HepG2 (cell line): ENCODE results near the gene CTSA. TPM values are rescaled to one million over a fixed set of nuclear protein-coding genes. Genes with fewer than 3 reads are reported as not detected.
A peak's percentile ranks its signal among the peaks of the same experiment; 100 is the strongest.

Experiments
- AGO2 ChIP-seq: fragments of 200-400 bp; formaldehyde crosslinking; optimal IDR thresholded peaks from 2 replicates; pipeline ENCODE3; 2017; ENCODE audit warnings: mild to moderate bottlenecking, low read depth, low read length, moderate library complexity
- CHD4 ChIP-seq: fragments of 200-600 bp; sonication (generic); IDR thresholded peaks from 2 replicates; pipeline ENCODE4 v1.7.0; 2017; ENCODE audit warnings: mild to moderate bottlenecking, low read length, borderline replicate concordance
- KDM5B ChIP-seq: sonication (generic); formaldehyde crosslinking; IDR thresholded peaks from 2 replicates; pipeline ENCODE4 v1.4.0; 2020; ENCODE audit warnings: missing genetic modification reagents, mild to moderate bottlenecking, borderline replicate concordance
- KLF13 ChIP-seq: sonication (generic); formaldehyde crosslinking; IDR thresholded peaks from 2 replicates; pipeline ENCODE4 v1.4.0; 2020; ENCODE audit warnings: mild to moderate bottlenecking, missing genetic modification reagents
- MTF2 ChIP-seq: sonication (generic); formaldehyde crosslinking; IDR thresholded peaks from 2 replicates; pipeline ENCODE4 v1.5.0; 2020; ENCODE audit warnings: missing genetic modification reagents, borderline replicate concordance
- NFATC3 ChIP-seq: sonication (generic); formaldehyde crosslinking; IDR thresholded peaks from 2 replicates; pipeline ENCODE4 v1.5.1; 2020; ENCODE audit warnings: mild to moderate bottlenecking, missing genetic modification reagents
- PRDM10 ChIP-seq: sonication (generic); formaldehyde crosslinking; IDR thresholded peaks from 2 replicates; pipeline ENCODE4 v1.4.0; 2020; ENCODE audit warnings: low read depth, missing genetic modification reagents
- TEAD3 ChIP-seq: optimal IDR thresholded peaks from 2 replicates; pipeline ENCODE3; 2016; ENCODE audit warnings: borderline replicate concordance
- UBTF ChIP-seq: sonication (generic); formaldehyde crosslinking; IDR thresholded peaks from 2 replicates; pipeline ENCODE4 v1.4.0; 2020; ENCODE audit warnings: mild to moderate bottlenecking, missing genetic modification reagents
- ZNF143 ChIP-seq: sonication (generic); formaldehyde crosslinking; IDR thresholded peaks from 2 replicates; pipeline ENCODE4 v1.4.0; 2020; ENCODE audit warnings: missing genetic modification reagents
- ZNF350 ChIP-seq: sonication (generic); formaldehyde crosslinking; IDR thresholded peaks from 2 replicates; pipeline ENCODE4 v1.4.0; 2020; ENCODE audit warnings: mild to moderate bottlenecking, low read depth, missing genetic modification reagents, borderline replicate concordance
- ZNF547 ChIP-seq: sonication (generic); formaldehyde crosslinking; IDR thresholded peaks from 2 replicates; pipeline ENCODE4 v1.5.1; 2020; ENCODE audit warnings: mild to moderate bottlenecking, missing genetic modification reagents
- ZNF563 ChIP-seq: sonication (generic); formaldehyde crosslinking; IDR thresholded peaks from 2 replicates; pipeline ENCODE4 v1.8.0; 2022; ENCODE audit warnings: mild to moderate bottlenecking, moderate library complexity, missing genetic modification reagents
- ZSCAN30 ChIP-seq: sonication (generic); formaldehyde crosslinking; IDR thresholded peaks from 2 replicates; pipeline ENCODE4 v1.5.0; 2020; ENCODE audit warnings: mild to moderate bottlenecking, missing genetic modification reagents
- polyA plus RNA-seq, 8 experiments: library from polyadenylated mRNA; depleted of rRNA in 3 of 8; stranded (reverse) in 7 of 8; unstranded in 1 of 8; fragments of >200 nt; fragmentation: Illumina TruSeq in 4 of 8; extraction: Trizol in 4 of 8; gene quantifications; 2 replicates each; pipeline versions ENCODE4 v1.2.1 to v1.2.3, GENCODE V29; 2011 to 2016; ENCODE audit warnings: low read depth in 4 of 8, missing spikeins in 1 of 8, mixed read lengths in 1 of 8; ENCODE audit not compliant: insufficient read depth in 1 of 8
- total RNA-seq, 5 experiments: library from RNA; depleted of rRNA; stranded (reverse); fragments of >200 nt; fragmentation: Illumina TruSeq; extraction: Trizol; gene quantifications; 2 replicates each; pipeline ENCODE4 v1.2.3, GENCODE V29; 2016; ENCODE audit warnings: low read depth in 1 of 5
- TF ChIP-seq, protein P1 (sequence below): sonication (generic); formaldehyde crosslinking; IDR thresholded peaks from 2 replicates; pipeline ENCODE4 v1.4.0; 2020; ENCODE audit warnings: missing genetic modification reagents
- TF ChIP-seq, protein P2 (sequence below): sonication (generic); formaldehyde crosslinking; IDR thresholded peaks from 2 replicates; pipeline ENCODE4 v1.4.0; 2020; ENCODE audit warnings: missing genetic modification reagents
- TF ChIP-seq, protein P3 (sequence below): sonication (generic); formaldehyde crosslinking; conservative IDR thresholded peaks from 2 replicates; pipeline ENCODE4 v1.4.0; 2020; ENCODE audit warnings: missing genetic modification reagents

The CTSA gene
- total and polyA plus RNA-seq, 2 of the 13 experiments (the other 11 are each of a cell fraction or from before 2014, with no cell fraction given), result 202 to 231 TPM

DNA sequence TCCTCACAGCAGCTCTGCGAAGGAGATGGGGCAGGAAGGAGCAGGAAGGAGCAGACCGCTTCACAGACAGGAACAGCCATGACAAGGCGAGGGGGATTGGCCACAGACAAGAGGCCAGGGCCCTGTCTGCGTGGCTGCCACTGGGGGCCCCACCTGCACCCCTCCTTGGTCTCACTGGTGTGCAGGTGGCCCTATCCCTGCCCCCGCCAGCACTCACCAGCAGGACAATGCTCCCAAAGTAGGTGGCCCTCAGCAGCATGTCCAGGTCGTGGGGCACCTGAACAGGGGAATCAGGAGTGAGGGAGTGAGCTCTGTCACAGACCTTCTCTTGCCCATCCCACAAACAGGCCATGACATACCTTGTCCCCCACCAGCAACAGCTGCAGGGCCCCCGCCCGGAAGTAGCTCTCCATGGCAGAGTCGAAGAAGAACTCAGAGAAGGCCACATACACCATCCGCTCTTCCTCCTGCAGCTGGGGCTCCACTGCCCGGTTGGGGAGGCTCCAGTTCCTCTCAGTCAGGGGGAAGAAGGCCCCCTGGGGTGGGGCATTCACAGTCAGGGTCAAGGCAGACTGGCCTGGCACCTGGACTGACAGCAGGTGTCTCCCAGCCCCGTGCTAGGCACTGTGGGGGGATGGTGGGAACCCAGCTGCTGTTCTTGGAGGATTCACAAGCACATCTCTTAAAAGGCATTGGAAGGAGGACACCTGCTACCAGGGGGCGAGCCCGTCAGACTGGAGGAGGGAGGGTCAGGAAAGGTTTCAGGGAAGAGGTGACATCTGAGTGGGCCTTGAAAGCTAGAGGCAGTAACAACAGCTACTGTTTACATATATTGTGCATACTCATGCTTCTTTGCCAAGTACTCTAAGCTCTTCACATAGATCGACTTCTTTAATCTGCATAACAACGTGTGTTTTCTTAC, 13.7 kb downstream of the CTSA start (continued):
- peak; percentile 53; the same call in 1 of the 2 replicates for TF ChIP-seq ZNF350 (CRISPR knock-in tag)
- peak; percentile 19 for TF ChIP-seq TEAD3 (CRISPR knock-in tag)
- TF ChIP-seq, protein P1, sequence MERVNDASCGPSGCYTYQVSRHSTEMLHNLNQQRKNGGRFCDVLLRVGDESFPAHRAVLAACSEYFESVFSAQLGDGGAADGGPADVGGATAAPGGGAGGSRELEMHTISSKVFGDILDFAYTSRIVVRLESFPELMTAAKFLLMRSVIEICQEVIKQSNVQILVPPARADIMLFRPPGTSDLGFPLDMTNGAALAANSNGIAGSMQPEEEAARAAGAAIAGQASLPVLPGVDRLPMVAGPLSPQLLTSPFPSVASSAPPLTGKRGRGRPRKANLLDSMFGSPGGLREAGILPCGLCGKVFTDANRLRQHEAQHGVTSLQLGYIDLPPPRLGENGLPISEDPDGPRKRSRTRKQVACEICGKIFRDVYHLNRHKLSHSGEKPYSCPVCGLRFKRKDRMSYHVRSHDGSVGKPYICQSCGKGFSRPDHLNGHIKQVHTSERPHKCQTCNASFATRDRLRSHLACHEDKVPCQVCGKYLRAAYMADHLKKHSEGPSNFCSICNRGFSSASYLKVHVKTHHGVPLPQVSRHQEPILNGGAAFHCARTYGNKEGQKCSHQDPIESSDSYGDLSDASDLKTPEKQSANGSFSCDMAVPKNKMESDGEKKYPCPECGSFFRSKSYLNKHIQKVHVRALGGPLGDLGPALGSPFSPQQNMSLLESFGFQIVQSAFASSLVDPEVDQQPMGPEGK (CRISPR knock-in tag), result no peak; the same call in 1 of the 2 replicates
- TF ChIP-seq NFATC3, result no peak
- TF ChIP-seq MTF2 (CRISPR knock-in tag), result no peak
- peak; percentile 15; the same call in 1 of the 2 replicates for TF ChIP-seq CHD4
- TF ChIP-seq ZSCAN30 (CRISPR knock-in tag), result 0 out of 2 replicates have a peak, but pooled peaks have one; percentile 3
- TF ChIP-seq, protein P2, sequence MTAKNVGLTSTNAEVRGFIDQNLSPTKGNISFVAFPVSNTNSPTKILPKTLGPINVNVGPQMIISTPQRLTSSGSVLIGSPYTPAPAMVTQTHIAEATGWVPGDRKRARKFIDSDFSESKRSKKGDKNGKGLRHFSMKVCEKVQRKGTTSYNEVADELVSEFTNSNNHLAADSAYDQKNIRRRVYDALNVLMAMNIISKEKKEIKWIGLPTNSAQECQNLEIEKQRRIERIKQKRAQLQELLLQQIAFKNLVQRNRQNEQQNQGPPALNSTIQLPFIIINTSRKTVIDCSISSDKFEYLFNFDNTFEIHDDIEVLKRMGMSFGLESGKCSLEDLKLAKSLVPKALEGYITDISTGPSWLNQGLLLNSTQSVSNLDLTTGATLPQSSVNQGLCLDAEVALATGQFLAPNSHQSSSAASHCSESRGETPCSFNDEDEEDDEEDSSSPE (CRISPR knock-in tag), result no peak
- 0 out of 2 replicates have a peak, but pooled peaks have one; percentile 12 for TF ChIP-seq PRDM10 (CRISPR knock-in tag)
- 0 out of 2 replicates have a peak, but pooled peaks have one; percentile 29 for TF ChIP-seq KLF13 (CRISPR knock-in tag)
- peak; percentile 69 for TF ChIP-seq AGO2
- no peak for TF ChIP-seq ZNF143 (CRISPR knock-in tag)
- TF ChIP-seq UBTF (CRISPR knock-in tag), result peak; percentile 22; the same call in 1 of the 2 replicates
- TF ChIP-seq ZNF547, result 0 out of 2 replicates have a peak, but pooled peaks have one; percentile 29
- TF ChIP-seq KDM5B (CRISPR knock-in tag), result 0 out of 2 replicates have a peak, but pooled peaks have one; percentile 48
- TF ChIP-seq, protein P3, sequence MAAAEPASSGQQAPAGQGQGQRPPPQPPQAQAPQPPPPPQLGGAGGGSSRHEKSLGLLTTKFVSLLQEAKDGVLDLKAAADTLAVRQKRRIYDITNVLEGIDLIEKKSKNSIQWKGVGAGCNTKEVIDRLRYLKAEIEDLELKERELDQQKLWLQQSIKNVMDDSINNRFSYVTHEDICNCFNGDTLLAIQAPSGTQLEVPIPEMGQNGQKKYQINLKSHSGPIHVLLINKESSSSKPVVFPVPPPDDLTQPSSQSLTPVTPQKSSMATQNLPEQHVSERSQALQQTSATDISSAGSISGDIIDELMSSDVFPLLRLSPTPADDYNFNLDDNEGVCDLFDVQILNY (CRISPR knock-in tag), result no peak
- no peak for TF ChIP-seq ZNF563 (CRISPR knock-in tag)
